ENCODE results near the gene KIAA0513. TPM values are rescaled to one million over a fixed set of nuclear protein-coding genes. Genes with fewer than 3 reads are reported as not detected.
"Not testable (repeated sequence)": the region's sequence is repeated elsewhere in the genome, so short reads cannot be mapped to it uniquely, and the experiment has no call there.

The KIAA0513 gene
- total RNA-seq, 3 donors from 2014 or later = 31.9 to 36.5 (median 33.5) TPM

GRCh38 chr16:85117418-85117817 lies 89.8 kb downstream of the KIAA0513 start:
- ATAC-seq = no peak
- intact Hi-C loops (cut with DNase I, micrococcal nuclease) = loop anchor here in 1 of 2 donors (10.0 kb wide), 1 partner anchor 127 kb away; no protein-coding TSS in a partner anchor

GRCh38 chr16:85120006-85120340 lies 92.4 kb downstream of the KIAA0513 start:
- Histone ChIP-seq H3K36me3 (ENCODE audit: low read depth) (no peaks in the 10 kb centered on the region), H3K4me1 (ENCODE audit: low read depth) (no peaks in the 10 kb centered on the region), H3K9me3 (no peaks in the 10 kb centered on the region), H3K4me3 (no peak overlapping the region)
- intact Hi-C loops (cut with DNase I, micrococcal nuclease) = no loop called here
- DNase-seq (no peak), ATAC-seq (no peak)
- no peak for TF ChIP-seq CTCF (IDR thresholded peaks at IDR 0.05)

More at GRCh38 chr16:85117418-85117817, 89.8 kb downstream of the KIAA0513 start:
- DNase-seq = no peak
- Histone ChIP-seq H3K4me3 (no peak overlapping the region), H3K36me3 (ENCODE audit: low read depth) (no peaks in the 10 kb centered on the region), H3K9me3 (no peaks in the 10 kb centered on the region), H3K4me1 (ENCODE audit: low read depth) (no peaks in the 10 kb centered on the region)
- no peak for TF ChIP-seq CTCF (IDR thresholded peaks at IDR 0.05)

GRCh38 chr16:85123441-85123840 lies 95.8 kb downstream of the KIAA0513 start:
- intact Hi-C loops (cut with DNase I, micrococcal nuclease); H3K36me3 ChIP-seq (ENCODE audit: low read depth); H3K4me1 ChIP-seq (ENCODE audit: low read depth); H3K4me3 ChIP-seq; ATAC-seq; H3K9me3 ChIP-seq; DNase-seq: not testable (repeated sequence)

- TF ChIP-seq CTCF (IDR thresholded peaks at IDR 0.05) = no peak
- Histone ChIP-seq H3K4me3 (no peak overlapping the region), H3K36me3 (ENCODE audit: low read depth) (no peaks in the 10 kb centered on the region), H3K9me3 (no peaks in the 10 kb centered on the region), H3K4me1 (ENCODE audit: low read depth) (no peaks in the 10 kb centered on the region)
- ATAC-seq = peak; percentile 52
- intact Hi-C loops (cut with DNase I, micrococcal nuclease) = no loop called here
- DNase-seq = peak in 1 of 3 donors; percentile 25
Observed at GRCh38 chr16:85123891-85124635, 96.5 kb downstream of the KIAA0513 start.

GRCh38 chr16:85124636-85125346 lies 97.2 kb downstream of the KIAA0513 start:
- no peak for TF ChIP-seq CTCF (IDR thresholded peaks at IDR 0.05)
- Histone ChIP-seq H3K4me1 (ENCODE audit: low read depth) (no peaks in the 10 kb centered on the region), H3K36me3 (ENCODE audit: low read depth) (no peaks in the 10 kb centered on the region), H3K4me3 (no peak overlapping the region), H3K9me3 (no peaks in the 10 kb centered on the region)
- ATAC-seq (no peak), DNase-seq (no peak)
- intact Hi-C loops (cut with DNase I, micrococcal nuclease) = no loop called here

All from mucosa of descending colon (tissue), 3 donors.